Chondrocyte (in vitro differentiated cells): ENCODE data around the gene JMJD6. TPM values are rescaled to one million over a fixed set of nuclear protein-coding genes. Genes with fewer than 3 reads are reported as not detected.
"Not testable (repeated sequence)": the region's sequence is repeated elsewhere in the genome, so short reads cannot be mapped to it uniquely, and the experiment has no call there.

Experiments used
- DNase-seq: peaks from one replicate; pipeline ENCODE4 v3.0.0; 2021; ENCODE audit warnings: mixed read lengths, low spot score
- H3K27ac Mint-ChIP-seq: one replicate; pipeline ENCODE4 v1.8.0; 2021; ENCODE audit warnings: mild to moderate bottlenecking, moderate library complexity, mixed read lengths; ENCODE audit not compliant: unreplicated experiment
- H3K27me3 Mint-ChIP-seq: 2 replicates; pipeline ENCODE4 v1.8.0; 2021; ENCODE audit warnings: low read depth, mixed read lengths
- H3K36me3 Mint-ChIP-seq: 2 replicates; pipeline ENCODE4 v1.8.0; 2021; ENCODE audit warnings: low read depth, mixed read lengths
- H3K4me1 Mint-ChIP-seq: 2 replicates; pipeline ENCODE4 v1.8.0; 2021; ENCODE audit warnings: low read depth, mild to moderate bottlenecking, mixed read lengths
- H3K4me3 Mint-ChIP-seq: one replicate; pipeline ENCODE4 v1.8.0; 2021; ENCODE audit warnings: mild to moderate bottlenecking, moderate library complexity, mixed read lengths; ENCODE audit not compliant: unreplicated experiment
- H3K9me3 Mint-ChIP-seq: 2 replicates; pipeline ENCODE4 v1.8.0; 2021; ENCODE audit warnings: low read depth, mixed read lengths
- CTCF ChIP-seq: fragments of 200-600 bp; sonication (generic); IDR thresholded peaks from 2 replicates; pipeline ENCODE4 v1.5.0; 2021; ENCODE audit warnings: antibody characterized with exemption, mild to moderate bottlenecking, moderate library complexity
- total RNA-seq: library from RNA; stranded (reverse); gene quantifications from 3 replicates; pipeline ENCODE4 v1.2.1, GENCODE V29; 2021

The JMJD6 gene
- total RNA-seq, 1 donor from 2014 or later = 27.2 TPM

- no peak for TF ChIP-seq CTCF
- Mint-ChIP-seq H3K9me3 (peaks cover 2% of the 10 kb centered on the region), H3K36me3 (peaks cover 24% of the 10 kb centered on the region), H3K27me3 (no peaks in the 10 kb centered on the region), H3K27ac (no peak overlapping the region), H3K4me3 (no peak overlapping the region), H3K4me1 (no peaks in the 10 kb centered on the region)
- no peak for DNase-seq
Measured at GRCh38 chr17:76747716-76748363, 21.4 kb upstream of the JMJD6 start.

GRCh38 chr17:76745785-76746184, 19.4 kb upstream of the JMJD6 start:
- not testable (repeated sequence) for H3K4me3 Mint-ChIP-seq, DNase-seq, H3K27me3 Mint-ChIP-seq, H3K27ac Mint-ChIP-seq, H3K4me1 Mint-ChIP-seq, H3K9me3 Mint-ChIP-seq
- H3K36me3 Mint-ChIP-seq = peaks cover 30% of the 10 kb centered on the region

DNA sequence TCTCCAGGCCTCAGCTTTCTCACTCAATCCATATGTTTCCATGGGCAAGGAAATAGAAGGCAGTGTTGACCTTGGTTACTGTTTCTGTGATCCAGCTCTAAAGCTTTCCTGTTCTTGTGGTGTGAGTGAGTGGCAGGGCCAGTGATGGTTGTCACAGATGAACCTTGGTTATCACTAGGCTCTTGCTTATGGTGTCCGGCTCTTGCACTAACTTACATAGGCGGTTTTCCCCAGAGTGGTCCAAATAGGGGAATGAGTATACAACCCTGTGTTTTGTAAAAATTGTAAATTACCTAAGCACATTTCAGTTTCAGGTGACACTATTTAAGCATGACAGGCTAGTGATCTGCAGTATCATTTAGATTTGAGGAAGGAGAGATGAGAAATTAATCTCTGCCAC, 18.3 kb upstream of the JMJD6 start:
- Mint-ChIP-seq H3K36me3 (peaks cover 30% of the 10 kb centered on the region), H3K4me1 (peaks cover 14% of the 10 kb centered on the region), H3K9me3 (peaks cover 2% of the 10 kb centered on the region), H3K4me3 (no peak overlapping the region), H3K27me3 (no peaks in the 10 kb centered on the region), H3K27ac (no peak overlapping the region)
- no peak for DNase-seq
- TF ChIP-seq CTCF = no peak

DNA sequence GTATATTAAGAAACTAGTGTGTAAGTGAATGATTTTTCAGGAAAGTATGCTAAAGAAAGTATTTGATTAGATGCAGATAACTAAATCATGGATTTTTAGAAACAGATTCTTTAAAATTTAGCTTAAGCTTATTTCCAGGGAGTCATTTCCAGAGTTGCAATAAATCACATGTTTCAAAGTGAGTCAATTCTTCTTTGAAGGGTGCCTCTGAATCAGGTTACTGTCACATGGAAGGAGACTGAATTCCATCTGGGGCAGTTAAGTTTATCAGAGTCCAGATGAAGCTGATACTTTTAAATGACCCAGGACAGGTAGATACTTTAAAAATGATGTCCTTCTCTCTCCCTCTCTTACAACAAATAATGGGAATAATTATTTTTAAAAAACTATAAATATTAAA, 16.6 kb upstream of the JMJD6 start:
- no peak for TF ChIP-seq CTCF
- Mint-ChIP-seq H3K27ac (no peak overlapping the region), H3K4me3 (no peak overlapping the region), H3K36me3 (peaks cover 27% of the 10 kb centered on the region), H3K4me1 (peaks cover 30% of the 10 kb centered on the region), H3K27me3 (no peaks in the 10 kb centered on the region), H3K9me3 (peaks cover 2% of the 10 kb centered on the region)
- no peak for DNase-seq

- Mint-ChIP-seq H3K4me1 (peaks cover 35% of the 10 kb centered on the region), H3K27ac (peak overlapping the region; percentile 66), H3K36me3 (peaks cover 24% of the 10 kb centered on the region), H3K27me3 (no peaks in the 10 kb centered on the region), H3K9me3 (peaks cover 2% of the 10 kb centered on the region), H3K4me3 (no peak overlapping the region)
- no peak for DNase-seq
- TF ChIP-seq CTCF = no peak
Measured at GRCh38 chr17:76740329-76741118, 14.1 kb upstream of the JMJD6 start.

GRCh38 chr17:76739568-76740115, 13.2 kb upstream of the JMJD6 start:
- H3K9me3 Mint-ChIP-seq, H3K4me3 Mint-ChIP-seq, H3K27ac Mint-ChIP-seq, H3K27me3 Mint-ChIP-seq, DNase-seq: not testable (repeated sequence)
- Mint-ChIP-seq H3K36me3 (peaks cover 24% of the 10 kb centered on the region), H3K4me1 (peaks cover 43% of the 10 kb centered on the region)
